Neutrophil (primary cell): ENCODE data around the gene YTHDC2.
A peak's percentile ranks its signal among the peaks of the same experiment; 100 is the strongest.

ENCODE experiments used
- H3K27ac ChIP-seq: fragments of 200-600 bp; sonication (generic); 2 replicates; pipeline ENCODE4 v1.5.1; 2016; ENCODE audit warnings: mild to moderate bottlenecking, moderate library complexity
- H3K27me3 ChIP-seq: fragments of 200-600 bp; sonication (generic); 2 replicates; pipeline ENCODE4 v1.6.0; 2016; ENCODE audit warnings: mild to moderate bottlenecking
- H3K36me3 ChIP-seq: fragments of 200-600 bp; sonication (generic); 2 replicates; pipeline ENCODE4 v1.5.1; 2017
- H3K4me1 ChIP-seq, 2 experiments: fragments of 200-600 bp in 1 of 2; sonication (generic) in 1 of 2; 1 replicate in 1 of 2; 2 replicates in 1 of 2; pipeline versions ENCODE4 v1.5.1 to v1.6.1; 2013 to 2016; ENCODE audit warnings: low read depth in 1 of 2, low read length in 1 of 2, mild to moderate bottlenecking in 1 of 2, moderate library complexity in 1 of 2; ENCODE audit not compliant: control insufficient read depth in 1 of 2, insufficient read depth in 1 of 2
- H3K4me3 ChIP-seq, 2 experiments: fragments of 200-600 bp in 1 of 2; sonication (generic) in 1 of 2; 1 replicate in 1 of 2; 2 replicates in 1 of 2; pipeline ENCODE4 v1.5.1; 2013 to 2016; ENCODE audit warnings: low read depth in 1 of 2, low read length in 1 of 2, mild to moderate bottlenecking in 1 of 2, moderate library complexity in 1 of 2
- H3K9me3 ChIP-seq: fragments of 200-600 bp; sonication (generic); 2 replicates; pipeline ENCODE4 v1.5.1; 2016
- TF ChIP-seq, protein P1 (sequence below): fragments of 200-600 bp; sonication (generic); IDR thresholded peaks from 2 replicates; pipeline ENCODE4 v1.5.1; 2016; ENCODE audit warnings: antibody characterized with exemption

YTHDC2 gene

DNA sequence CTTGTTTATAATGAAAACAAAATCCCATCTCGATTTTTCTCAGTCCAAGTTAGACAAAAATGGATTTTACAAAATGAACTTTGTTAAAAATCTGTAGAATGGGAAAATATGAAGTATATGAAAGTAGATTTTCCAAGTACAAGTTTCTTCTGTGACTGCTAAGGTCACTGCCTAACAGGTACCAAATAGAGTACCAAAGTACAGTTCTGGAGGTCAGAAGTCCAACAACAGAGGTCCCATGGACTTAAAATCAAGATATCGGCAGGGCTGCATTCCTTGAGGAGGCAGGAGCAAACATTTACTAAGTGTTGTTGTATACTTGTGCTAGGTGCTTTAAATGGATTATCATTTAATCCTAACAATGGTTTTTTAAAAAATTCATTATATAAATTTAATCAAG, 5.9 kb downstream of the YTHDC2 start:
- Histone ChIP-seq H3K4me3 (no peak overlapping the region), H3K27me3 (no peaks in the 10 kb centered on the region), H3K27ac (no peak overlapping the region), H3K4me1 (peaks cover 3 to 5% of the 10 kb centered on the region in 2 experiments), H3K36me3 (no peaks in the 10 kb centered on the region), H3K9me3 (no peaks in the 10 kb centered on the region)
- TF ChIP-seq, protein P1, sequence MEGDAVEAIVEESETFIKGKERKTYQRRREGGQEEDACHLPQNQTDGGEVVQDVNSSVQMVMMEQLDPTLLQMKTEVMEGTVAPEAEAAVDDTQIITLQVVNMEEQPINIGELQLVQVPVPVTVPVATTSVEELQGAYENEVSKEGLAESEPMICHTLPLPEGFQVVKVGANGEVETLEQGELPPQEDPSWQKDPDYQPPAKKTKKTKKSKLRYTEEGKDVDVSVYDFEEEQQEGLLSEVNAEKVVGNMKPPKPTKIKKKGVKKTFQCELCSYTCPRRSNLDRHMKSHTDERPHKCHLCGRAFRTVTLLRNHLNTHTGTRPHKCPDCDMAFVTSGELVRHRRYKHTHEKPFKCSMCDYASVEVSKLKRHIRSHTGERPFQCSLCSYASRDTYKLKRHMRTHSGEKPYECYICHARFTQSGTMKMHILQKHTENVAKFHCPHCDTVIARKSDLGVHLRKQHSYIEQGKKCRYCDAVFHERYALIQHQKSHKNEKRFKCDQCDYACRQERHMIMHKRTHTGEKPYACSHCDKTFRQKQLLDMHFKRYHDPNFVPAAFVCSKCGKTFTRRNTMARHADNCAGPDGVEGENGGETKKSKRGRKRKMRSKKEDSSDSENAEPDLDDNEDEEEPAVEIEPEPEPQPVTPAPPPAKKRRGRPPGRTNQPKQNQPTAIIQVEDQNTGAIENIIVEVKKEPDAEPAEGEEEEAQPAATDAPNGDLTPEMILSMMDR, result no peak

DNA sequence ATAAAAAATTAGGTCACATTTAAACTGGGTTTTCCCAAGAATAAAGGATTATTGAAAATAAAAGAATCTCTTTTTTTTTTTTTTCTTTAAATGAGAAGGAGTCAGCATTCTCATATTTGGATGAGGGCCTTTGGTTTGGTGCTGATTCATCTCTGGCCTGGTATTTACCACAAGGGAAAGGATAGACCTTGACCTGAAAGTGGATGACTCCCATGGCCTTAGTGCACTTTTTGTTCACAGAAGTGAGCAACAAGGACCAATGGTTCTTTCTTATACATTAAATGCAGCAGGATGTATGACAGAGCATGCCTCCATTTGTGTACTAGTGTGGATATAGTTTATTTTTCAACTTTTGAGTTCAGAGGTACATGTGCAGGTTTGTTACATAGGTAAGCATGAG, 6.9 kb downstream of the YTHDC2 start:
- Histone ChIP-seq H3K36me3 (no peaks in the 10 kb centered on the region), H3K4me1 (peaks cover 4 to 11% of the 10 kb centered on the region in 2 experiments), H3K4me3 (no peak overlapping the region), H3K27ac (no peak overlapping the region), H3K9me3 (no peaks in the 10 kb centered on the region), H3K27me3 (no peaks in the 10 kb centered on the region)
- TF ChIP-seq, protein P1, result no peak

DNA sequence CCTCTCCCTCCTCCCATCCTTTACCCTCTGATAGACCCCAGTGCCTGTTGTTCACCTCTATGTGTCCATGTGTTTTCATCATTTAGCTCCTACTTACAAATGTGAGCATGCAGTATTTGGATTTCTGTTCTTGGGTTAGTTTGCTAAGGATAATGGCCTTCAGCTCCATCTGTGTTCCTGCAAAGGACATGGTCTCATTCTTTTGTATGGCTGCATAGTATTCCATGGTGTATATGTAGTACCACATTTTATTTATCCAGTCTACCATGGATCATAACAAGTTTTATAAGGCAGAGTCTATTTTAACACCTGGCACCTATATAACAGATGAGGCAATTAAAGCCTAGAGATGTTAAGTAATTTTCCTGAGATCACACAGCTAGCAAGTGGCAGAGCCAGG, 7.4 kb downstream of the YTHDC2 start:
- no peak overlapping the region for H3K4me3 ChIP-seq
- H3K4me1 ChIP-seq, result peaks cover 4 to 11% of the 10 kb centered on the region in 2 experiments
- H3K36me3 ChIP-seq, result no peaks in the 10 kb centered on the region
- no peak overlapping the region for H3K27ac ChIP-seq
- TF ChIP-seq, protein P1, result no peak
- no peaks in the 10 kb centered on the region for H3K9me3 ChIP-seq
- H3K27me3 ChIP-seq, result no peaks in the 10 kb centered on the region

DNA sequence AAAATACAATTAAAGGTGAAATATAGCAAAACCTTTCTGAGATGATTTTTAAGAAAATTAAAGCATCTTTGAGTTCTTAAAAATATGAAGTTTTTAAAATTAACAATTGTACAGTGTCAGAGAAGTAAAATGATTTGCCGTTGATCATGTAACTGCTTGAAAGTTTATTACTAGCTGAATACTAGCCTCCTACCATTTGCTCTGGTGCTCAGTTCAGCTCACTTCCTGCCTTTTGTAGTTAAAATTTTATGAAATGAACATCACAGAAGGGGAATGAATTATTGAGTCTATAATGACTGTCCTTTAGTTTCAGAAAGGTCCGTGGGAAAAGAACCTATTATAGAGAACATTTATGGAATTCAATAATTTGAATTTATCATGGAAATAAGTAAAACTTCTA, 9.7 kb downstream of the YTHDC2 start:
- Histone ChIP-seq H3K27me3 (no peaks in the 10 kb centered on the region), H3K4me1 (peaks cover 4 to 11% of the 10 kb centered on the region in 2 experiments), H3K36me3 (no peaks in the 10 kb centered on the region), H3K4me3 (no peak overlapping the region), H3K9me3 (no peaks in the 10 kb centered on the region), H3K27ac (no peak overlapping the region)
- TF ChIP-seq, protein P1, result no peak

DNA sequence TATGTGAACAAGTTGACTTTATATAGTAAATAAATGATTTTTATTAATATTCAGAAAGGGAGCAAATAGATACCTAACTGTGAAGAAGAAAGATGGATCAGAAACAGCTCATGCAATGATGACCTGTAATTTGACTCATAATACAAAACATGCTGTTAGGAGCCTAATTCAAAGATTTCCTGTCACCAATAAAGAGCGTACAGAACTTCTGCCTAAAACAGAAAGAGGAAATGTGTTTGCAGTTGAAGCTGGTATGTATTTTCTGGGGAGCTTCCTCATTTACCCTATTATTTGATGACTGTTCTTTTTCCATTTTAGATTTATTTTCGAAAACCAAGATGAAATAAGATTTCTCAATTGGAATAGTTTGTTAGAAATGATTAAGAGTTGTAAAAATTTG, 11.4 kb downstream of the YTHDC2 start:
- no peaks in the 10 kb centered on the region for H3K36me3 ChIP-seq
- no peak overlapping the region for H3K4me3 ChIP-seq
- TF ChIP-seq, protein P1, result no peak
- peak overlapping the region; percentile 56 for H3K27ac ChIP-seq
- H3K9me3 ChIP-seq, result no peaks in the 10 kb centered on the region
- H3K4me1 ChIP-seq, result peaks cover 4 to 11% of the 10 kb centered on the region in 2 experiments
- no peaks in the 10 kb centered on the region for H3K27me3 ChIP-seq

- Histone ChIP-seq H3K27me3 (no peaks in the 10 kb centered on the region), H3K4me1 (peaks cover 4 to 11% of the 10 kb centered on the region in 2 experiments), H3K27ac (no peak overlapping the region), H3K4me3 (no peak overlapping the region), H3K9me3 (peaks cover 5% of the 10 kb centered on the region), H3K36me3 (no peaks in the 10 kb centered on the region)
- TF ChIP-seq, protein P1, result no peak
Measured at GRCh38 chr5:113526421-113526820, 12.9 kb downstream of the YTHDC2 start.
